NCI-H2227 treated with DMSO at 0.1 percent for 48 hours (cell line): ENCODE measurements around the gene SLC4A3.
A peak's percentile ranks its signal among the peaks of the same experiment; 100 is the strongest.

ENCODE experiments used
- DNase-seq: peaks from one replicate; lab custom pipeline; 2025; lab: John Stamatoyannopoulos, UW

Gene SLC4A3

DNA sequence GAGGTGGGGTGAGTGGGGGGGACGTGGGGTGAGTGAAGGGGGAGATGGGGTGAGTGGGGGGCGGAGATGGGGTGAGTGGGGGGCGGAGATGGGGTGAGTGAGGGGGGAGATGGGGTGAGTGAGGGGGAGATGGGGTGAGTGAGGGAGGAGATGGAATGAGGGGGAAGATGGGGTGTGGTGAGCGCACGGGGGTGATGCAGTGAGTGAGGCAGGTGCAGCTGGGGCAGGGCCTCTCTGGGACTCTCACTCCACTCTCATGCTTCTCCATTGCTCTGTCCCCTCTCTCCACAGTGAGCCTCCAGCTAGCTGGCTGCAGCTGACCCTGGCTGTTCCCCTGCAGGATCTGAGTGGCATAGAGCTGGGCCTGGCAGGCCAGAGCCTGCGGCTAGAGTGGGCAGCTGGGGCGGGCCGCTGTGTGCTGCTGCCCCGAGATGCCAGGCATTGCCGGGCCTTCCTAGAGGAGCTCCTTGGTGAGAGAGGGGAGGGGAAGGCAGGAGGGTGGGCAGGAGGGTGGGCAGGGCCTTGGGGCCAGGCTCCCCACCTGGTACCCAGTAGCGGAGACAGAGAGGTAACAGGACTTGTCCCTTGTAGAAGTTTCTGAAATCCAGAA, 13.9 kb upstream of the SLC4A3 start:
- DNase-seq = no peak

DNA sequence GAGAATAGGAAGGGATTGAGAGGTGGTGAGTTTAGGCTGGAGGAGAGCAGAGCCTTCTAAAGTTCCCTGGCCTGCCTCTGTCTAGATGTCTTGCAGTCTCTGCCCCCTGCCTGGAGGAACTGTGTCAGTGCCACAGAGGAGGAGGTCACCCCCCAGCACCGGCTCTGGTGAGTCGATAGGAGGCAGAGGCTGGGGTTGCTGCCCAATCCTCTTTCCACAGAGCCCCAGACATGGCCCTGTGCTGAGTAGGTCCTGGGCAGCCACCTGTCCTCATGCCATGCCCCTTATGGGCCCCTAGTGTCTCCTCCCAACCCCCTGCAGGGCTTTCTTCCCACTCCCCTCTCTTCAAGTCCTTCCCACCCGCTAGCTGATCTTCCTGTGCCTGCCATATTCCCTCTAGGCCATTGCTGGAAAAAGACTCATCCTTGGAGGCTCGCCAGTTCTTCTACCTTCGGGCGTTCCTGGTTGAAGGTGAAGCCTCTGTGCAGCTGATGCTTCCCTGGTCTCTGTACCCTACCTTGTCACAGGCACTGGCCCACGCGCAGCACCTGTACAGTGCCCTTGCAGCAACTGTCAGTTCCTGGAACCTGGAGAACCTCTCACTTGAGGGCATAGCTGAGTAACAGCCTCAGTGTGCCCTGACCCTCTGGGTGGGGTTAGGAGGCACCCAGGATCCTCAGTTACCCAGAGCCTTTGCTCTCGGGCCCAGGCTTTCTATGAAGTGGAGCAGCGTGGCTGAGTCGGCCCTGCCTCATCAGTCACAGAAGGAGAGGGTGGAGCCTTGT, 13.2 kb upstream of the SLC4A3 start:
- no peak for DNase-seq

DNA sequence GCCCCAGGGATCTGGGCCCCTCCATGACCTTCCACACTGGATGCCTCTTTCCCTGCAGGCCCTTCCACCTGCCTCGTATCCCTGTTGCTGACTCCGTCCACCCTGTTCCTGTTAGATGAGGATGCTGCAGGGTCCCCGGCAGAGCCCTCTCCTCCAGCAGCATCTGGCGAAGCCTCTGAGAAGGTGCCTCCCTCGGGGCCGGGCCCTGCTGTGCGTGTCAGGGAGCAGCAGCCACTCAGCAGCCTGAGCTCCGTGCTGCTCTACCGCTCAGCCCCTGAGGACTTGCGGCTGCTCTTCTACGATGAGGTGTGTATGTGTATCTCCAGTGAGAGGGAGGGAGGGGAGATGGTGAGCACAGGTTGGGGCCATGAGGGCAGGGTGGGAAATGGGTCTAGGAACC, 12.4 kb upstream of the SLC4A3 start:
- no peak for DNase-seq

DNA sequence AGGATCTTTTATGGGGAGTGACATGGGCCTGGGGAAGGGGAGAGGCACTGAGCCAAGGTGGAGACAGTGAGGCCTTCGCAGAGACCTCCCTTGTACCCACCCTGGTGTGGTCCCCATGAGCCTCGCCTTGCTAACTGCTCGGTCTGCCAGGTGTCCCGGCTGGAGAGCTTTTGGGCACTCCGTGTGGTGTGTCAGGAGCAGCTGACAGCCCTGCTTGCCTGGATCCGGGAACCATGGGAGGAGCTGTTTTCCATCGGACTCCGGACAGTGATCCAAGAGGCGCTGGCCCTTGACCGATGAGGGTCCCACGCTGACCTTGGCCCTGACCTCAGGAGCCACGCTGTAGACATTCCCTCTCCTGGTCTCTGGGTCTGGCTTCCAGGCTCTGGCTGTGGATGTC, 11.5 kb upstream of the SLC4A3 start:
- DNase-seq = no peak

DNA sequence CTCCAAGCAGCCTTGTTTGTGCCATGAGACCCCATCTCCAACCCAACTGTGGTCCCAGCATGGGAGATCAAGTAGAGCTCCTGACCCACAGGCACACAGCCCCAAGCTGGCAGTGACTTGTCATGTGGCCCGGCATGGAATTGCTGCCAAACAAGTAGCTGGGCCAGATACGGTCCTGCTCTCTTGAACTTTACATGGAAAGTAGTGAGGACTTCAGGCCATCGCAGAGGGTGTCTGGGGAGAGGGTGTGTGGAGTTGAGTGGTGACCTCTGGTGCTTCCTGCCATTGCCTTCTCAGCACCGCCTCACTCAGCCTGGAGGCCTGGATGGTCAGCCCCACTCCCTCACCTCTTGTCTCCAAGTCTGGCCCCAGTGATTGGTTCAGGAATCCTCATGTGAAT, 10.9 kb upstream of the SLC4A3 start:
- DNase-seq = no peak

DNA sequence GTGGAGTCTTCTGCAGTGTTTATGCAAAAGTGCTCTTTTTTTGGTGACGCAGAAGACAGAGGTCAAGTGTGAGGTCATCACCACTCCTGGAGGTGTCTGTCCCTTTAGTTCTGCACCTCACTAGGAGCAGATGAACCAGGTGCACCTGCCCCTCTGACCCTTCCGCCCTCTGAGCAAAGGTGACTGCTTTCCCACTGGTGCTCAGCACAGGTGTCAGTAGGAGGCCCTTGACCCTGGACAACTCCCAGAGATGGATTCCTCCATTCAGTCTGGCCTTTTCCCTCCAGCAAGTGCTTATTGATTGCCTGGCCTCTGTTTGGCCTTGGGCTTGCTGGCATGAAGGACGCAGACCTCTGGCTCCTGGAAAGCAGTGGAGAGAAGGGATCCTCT, 8.7 kb upstream of the SLC4A3 start:
- no peak for DNase-seq

DNA sequence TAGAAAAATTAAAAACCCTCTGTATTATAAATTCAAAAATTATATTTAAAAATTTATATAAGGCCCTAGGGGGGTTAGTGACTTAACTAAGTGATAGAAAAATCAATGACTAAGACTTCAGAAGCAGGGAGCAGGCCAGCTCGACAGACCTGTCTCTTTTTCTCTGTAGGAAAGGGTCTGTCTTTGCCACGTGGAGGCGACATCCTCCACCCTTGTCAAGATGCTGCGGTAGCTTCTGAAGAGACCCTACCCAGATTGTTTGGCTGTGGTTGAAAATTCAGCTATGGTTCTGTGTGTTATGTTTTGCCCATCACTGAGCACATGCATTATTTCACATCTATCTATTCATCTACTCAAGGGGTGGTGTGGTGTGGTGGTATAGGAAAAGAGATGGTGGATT, 8.2 kb upstream of the SLC4A3 start:
- DNase-seq = no peak

DNA sequence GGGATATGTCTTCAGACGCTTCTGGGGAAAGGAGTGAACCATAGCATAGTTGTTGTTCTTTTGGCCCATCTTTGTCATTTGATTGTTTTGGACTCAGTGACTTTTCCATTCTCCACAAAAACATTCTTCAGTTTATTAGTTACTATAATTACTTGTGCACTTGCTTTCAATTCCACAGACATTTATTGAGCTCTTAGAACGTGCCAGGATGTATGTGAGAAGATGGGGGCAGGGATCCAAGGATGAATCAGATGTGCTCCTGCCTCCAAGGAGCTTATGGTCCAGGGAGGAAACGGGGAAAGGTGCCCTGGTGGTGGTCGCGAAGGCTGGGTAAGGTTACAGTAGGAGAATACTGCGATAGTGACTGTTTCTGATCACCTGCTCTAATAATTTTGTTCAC, 6.9 kb upstream of the SLC4A3 start:
- no peak for DNase-seq

DNA sequence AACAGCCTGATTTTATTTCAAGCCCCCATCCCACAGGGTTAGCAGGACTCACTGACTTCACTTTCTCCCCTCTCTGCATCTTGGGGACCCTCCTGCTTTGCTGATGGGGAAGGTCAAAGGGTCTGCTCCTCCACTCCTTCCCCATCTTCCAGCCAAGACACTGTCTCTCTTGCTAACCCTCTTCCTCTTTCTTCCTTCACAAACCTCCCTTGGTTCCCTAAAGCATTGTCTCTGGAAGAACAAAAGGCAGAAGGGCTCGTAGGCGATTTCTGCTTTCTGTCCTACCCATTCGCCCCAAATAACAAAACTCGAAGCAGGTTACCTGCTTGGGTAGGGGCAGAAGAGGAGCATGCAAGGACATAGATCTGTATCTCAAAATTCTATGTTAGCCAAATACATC, 5.5 kb upstream of the SLC4A3 start:
- DNase-seq = no peak

DNA sequence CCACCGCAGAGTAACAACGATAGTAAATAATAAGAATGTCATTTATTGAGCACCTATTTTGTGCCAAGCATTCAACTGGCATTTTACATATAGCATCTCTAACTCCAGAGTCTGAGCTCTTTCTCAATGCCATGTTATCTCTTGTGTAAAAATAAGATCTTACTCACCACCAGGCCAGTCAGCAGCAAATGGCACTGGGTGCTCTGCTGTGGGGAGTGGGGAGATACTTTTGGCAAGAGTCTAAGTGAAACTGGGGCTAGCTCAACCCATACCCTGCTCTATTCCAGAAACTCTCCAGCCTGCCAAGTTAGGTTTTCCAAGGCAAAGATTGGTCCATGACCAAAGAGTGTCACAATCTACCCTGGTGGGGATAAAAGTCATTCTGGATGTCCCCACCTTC, 5.0 kb upstream of the SLC4A3 start:
- DNase-seq = no peak

DNA sequence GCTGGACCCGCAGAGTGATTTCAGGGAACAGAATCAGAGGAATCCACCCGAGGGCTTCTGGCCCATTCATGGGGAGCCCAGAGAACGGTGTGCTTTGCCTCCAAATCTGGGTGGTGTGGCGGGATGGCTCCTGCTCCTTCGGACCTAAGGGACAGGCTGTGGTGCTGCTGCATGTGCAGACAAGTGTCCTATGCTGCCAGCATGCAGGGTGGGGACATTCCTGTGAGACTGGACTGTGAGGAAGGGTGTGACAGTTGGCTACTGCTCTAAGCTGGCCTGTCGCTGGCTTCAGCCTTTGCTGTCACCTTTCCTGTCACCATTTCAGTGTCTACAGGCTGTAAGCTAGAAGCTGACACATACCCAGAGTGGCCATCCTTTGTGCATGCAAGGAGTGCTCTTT, 2.9 kb upstream of the SLC4A3 start:
- no peak for DNase-seq

DNA sequence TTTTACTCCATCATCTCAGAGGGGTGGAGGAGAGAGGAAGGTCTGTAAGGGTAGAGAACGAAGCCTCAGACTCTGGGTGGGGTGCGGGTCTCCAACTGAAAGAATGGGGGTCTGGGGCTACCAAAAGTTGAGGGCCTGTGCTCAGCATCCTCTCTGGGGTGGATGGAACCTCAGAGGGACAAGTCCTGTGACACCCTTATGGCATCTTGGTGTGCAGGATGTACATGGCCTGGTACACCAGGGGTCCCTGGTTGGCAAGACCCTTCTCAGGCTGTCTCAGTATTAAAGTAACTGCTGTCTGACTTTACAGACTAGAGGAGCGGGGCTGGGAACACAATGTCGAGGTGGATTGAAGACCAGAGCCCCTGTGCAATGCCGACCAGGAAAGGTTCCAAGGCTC, 2.3 kb upstream of the SLC4A3 start:
- DNase-seq = no peak

DNA sequence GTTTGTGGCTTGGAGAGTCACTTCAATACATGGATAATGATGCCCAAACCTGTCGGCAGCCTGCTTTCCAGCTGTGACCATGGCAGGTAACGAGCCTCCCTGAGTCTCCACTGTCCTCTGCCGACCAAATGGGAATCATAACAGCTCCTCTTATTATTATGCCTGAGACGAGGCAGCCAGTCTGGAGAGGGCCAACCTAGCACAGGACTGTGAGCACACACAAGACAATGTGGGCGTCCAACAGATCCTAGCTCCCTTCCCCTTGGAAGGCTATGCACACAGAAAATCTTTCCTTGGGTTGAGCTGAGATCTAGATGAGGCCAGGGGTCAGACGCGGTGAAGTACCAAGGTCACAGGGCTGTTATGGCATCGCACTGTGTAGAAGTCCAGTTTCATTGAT, 890 bp upstream of the SLC4A3 start:
- peak; percentile 13 for DNase-seq

DNA sequence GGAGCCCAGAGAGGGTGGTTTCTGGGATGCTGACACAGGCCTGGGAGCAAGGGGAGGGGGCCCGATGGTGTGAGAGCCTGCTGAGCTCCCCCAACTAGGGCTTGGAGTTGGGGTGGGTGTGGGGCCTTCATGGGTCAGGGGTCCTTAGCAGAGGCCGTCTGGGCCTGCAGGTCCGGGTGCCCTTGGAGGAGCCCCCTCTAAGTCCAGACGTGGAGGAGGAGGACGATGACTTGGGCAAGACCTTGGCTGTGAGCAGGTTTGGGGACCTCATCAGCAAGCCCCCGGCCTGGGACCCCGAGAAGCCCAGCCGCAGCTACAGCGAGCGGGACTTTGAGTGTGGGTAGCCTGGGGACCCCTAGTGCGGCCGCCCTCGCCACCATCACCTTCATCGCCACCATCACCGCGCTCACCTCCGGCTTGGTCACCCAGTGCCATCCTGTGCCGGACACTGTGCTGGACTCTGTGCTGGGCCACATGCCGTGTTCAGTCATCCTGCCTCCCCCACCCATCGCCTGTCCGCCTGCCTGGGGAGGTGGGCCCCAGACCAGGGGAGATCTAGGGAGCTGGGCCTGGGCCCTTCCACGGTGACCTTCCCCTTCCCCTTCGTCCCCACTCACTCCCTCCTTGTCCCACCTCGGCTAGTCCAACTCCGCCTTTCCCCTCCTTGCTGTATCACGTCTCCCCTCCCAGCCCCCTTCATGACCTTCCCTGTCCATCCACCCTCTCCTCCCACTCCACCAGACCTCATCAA, 980 bp downstream of the SLC4A3 start:
- no peak for DNase-seq

DNA sequence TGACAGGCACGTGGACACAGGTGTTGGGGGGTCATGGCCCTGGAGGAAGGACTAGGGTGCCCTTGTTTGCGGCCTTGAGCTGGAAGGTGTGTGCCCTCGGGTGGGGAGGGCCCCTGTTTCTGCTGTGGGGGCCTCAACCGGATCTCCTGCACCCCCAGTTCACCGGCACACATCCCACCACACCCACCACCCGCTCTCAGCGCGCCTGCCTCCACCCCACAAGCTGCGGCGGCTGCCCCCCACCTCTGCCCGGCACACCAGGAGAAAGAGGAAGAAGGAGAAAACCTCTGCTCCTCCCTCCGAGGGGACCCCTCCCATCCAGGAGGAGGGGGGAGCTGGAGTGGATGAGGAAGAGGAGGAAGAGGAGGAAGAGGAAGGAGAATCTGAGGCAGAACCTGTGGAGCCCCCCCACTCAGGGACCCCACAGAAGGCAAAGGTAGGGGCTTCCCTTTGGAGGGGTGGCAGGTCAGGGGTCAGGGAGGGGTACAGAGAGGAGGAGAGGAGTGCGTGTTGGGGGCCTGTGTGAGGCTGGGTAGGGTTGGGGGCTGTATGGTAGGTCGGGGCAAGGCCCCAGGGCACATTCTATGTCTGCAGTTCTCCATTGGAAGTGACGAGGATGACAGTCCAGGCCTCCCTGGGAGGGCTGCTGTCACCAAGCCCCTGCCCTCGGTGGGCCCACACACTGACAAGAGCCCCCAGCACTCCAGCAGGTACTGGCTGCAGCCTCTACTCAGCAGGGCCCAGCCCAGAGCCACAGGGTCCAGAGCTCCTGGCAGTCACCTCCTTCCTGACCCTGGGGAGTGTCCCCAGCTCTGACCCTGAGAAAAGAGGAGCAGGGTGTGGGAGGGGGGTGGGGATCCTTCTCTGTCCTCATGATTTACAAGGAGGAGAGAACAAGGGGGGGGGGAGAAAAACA, 1.8 kb downstream of the SLC4A3 start:
- DNase-seq = no peak

DNA sequence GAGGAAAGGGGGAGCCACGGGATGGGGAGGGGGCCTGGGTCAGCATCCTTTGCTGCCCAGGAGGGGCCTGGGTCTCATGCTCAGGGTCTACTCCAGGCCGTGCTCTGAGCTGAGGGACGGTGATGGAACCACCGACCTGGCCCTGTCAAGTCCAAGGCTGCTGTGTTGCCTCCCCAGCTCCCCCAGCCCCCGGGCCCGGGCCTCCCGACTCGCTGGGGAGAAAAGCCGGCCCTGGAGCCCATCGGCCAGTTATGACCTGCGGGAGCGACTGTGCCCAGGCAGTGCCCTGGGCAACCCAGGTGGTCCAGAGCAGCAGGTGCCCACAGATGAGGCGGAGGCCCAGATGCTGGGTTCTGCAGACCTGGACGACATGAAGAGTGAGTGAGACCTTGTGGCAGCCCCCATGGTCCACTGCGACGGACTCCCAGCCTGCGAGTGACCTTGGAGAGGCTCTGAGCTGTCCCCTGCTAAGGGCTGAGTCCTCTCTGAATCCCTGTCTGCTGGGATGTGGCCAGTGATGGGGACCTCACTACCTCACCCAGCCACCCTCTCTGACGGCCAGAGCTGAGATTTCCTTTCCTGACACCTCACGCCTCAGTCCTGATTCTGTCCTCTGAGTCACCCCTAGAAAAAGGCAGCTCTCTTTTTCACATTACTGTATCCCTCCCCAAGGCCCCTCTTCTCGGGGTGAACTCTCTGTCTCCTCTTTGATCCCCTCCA, 2.7 kb downstream of the SLC4A3 start:
- DNase-seq = no peak

DNA sequence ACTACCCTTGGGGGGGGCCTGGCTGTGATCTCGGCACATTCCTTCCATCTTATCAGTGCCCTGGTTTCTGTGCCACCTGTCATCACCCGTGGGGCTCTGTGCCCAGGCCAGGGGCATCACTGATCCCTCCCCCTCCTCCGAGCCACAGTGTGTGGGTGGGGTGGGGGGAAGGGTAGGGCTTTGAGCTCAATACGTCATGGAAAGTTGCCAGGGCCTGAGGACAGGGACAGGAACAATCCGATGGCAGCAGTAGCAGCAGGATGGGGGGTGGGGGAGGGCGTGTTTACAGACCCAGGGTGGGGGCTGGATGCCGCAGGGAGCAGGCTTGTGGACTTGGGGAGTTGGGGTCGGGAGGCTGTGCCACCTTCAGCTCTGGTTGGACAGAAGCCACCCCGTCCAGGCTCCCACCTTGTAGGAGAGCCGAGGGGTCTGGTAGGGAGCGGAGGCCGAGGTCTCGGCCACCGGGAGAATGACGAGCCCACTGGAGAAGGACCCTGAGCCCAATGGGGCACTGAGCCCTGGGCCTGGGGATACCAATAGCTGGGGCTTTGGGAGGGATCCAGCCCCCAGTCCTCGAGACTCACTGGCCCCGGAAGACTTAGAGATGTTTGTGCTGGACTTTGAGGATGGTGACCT, 3.5 kb downstream of the SLC4A3 start:
- DNase-seq = no peak

DNA sequence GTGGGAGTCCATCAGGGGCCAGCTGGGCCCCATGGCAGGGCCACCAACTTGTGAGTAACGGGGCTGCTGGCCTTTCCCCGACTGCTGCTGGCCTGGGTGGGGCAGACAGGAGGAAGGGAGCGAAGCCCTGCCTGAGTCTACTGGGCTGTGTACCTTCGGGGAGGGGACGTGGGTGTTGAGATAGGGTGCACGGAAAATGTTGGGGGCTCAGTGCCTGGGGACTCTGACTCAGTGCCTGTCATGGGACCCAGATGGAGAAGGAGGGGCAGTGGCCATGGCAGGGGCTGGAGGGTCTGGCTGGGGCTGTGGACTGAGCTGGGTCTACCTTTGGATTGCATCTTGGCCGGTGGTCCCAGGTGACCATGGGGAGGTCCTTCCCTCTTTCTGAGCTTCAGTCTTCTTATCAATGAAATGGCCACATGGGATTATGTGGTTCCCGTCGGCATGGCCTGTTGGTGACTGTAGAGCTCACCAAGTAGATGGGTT, 4.0 kb downstream of the SLC4A3 start:
- no peak for DNase-seq

DNA sequence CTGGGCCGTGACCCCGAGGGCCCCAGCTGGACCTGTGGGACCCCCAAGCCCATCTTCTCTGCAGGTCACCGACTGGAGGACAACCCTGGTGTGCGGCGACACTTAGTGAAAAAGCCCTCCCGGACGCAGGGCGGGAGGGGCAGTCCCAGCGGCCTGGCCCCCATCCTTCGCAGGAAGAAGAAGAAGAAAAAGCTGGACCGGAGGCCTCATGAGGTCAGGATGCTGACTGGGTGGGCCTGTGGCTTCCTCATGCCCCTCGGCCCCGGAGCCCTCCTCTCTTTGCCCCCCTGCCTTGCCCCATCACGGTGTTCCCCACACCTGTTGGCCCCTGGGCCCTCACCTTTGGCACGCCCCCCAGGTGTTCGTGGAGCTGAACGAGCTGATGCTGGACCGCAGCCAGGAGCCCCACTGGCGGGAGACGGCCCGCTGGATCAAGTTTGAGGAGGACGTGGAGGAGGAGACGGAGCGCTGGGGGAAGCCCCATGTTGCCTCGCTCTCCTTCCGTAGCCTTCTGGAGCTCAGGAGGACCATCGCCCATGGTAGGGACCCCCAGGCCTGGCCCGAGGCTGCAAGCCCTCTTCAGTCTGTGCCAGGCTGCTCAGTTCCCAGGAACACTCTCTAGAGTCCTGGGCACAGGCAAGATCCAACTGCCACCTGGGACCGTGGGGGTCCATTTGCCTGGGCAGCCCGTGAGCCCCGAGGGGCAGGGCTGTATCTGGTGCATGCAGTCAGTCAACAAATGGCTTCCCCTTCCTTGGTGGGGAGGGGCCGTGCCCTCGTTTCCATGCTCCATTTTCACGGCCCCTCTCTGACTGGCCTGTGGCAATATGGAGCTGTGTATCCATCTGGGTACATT, 4.7 kb downstream of the SLC4A3 start:
- no peak for DNase-seq

DNA sequence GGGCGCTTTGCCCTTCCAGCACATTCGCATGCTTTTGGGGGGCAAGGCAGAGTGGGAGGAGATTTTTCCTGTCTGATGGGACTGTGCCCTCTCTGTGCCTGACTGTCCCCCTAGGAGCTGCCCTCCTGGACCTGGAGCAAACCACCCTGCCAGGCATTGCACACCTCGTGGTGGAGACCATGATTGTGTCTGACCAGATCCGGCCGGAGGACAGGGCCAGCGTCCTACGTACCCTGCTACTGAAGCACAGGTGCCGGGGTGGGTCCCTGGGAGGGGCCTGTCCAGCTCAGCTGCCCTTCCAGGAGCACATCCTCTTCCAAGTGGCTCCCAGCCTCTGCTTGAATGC, 5.3 kb downstream of the SLC4A3 start:
- DNase-seq = no peak
